Measurements from ENCODE around the gene DKC1.

DKC1 gene

DNA sequence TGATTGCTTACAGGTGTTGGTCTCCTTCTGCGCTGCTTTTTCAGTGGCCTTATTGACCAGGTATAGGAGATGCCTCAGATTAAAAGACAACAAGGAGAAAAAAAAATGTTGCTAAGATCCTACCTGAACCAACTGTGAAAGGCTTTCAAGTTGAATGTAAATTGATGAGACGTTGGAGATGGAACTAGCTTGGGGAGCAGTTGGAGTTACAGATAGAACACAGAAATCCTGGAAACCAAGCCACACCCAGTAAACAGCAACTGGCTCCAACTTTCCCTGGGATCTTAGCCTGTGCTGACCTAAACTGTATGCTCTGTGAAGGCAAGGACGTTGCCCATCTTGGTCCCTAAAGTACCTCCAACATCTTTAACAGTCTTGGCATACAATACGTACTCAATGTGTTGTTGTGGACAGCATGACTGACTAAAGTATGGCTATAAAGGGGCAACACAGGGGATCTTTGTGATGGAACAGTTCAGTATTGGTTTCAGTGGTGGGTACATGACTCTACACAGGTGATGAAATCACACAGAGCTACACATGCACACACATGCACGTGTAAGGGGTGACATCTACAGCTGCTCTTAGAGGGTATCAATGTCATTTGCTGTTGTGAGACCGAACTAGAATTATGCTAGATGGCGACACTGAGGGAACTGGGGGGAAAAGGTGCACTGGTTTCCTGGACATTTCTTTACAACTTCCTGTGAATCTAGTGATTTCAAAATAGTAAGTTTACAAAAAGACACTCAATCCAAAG lies 34.1 kb upstream of the DKC1 start:
- Histone ChIP-seq H3K4me3 (ENCODE audit: low read depth in 1 of 2, low read length in 2 of 2) (no peak overlapping the region), H3K9me3 (ENCODE audit: low read length) (no peaks in the 10 kb centered on the region), H3K27me3 (ENCODE audit: control insufficient read depth in 1 of 2, insufficient read depth in 2 of 2, low read length in 2 of 2) (no peaks in the 10 kb centered on the region), H3K9ac (ENCODE audit: low read length) (no peak overlapping the region), H3K27ac (ENCODE audit: low read depth, low read length) (peak overlapping the region; percentile 6), H3K36me3 (ENCODE audit: insufficient read depth, low read length) (no peaks in the 10 kb centered on the region), H3K4me1 (ENCODE audit: insufficient read depth, low read length) (peaks cover 66% of the 10 kb centered on the region)

DNA sequence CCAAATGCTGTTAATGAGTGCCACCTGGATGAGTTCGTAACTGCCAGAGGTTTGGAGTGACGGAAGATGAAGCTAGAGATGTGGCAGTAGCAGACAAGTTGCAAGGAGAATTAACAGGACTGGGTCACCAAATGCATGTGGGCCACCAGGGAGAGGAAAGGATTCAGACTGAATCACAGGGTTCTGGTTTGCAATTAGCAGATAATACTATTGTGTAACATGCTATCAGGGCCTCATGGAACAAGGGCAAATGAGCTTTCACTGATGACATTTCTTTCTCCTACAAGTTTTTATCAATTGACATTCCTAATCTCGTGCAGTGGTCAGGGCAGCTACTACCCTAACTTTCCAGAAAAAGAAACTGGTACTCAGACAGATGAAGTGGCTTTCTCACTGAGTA lies 33.2 kb upstream of the DKC1 start:
- H3K9me3 ChIP-seq (ENCODE audit: low read length), result no peaks in the 10 kb centered on the region
- H3K36me3 ChIP-seq (ENCODE audit: insufficient read depth, low read length), result no peaks in the 10 kb centered on the region
- no peak overlapping the region for H3K4me3 ChIP-seq (ENCODE audit: low read depth in 1 of 2, low read length in 2 of 2)
- H3K4me1 ChIP-seq (ENCODE audit: insufficient read depth, low read length), result peaks cover 74% of the 10 kb centered on the region
- no peak overlapping the region for H3K9ac ChIP-seq (ENCODE audit: low read length)
- H3K27me3 ChIP-seq (ENCODE audit: control insufficient read depth in 1 of 2, insufficient read depth in 2 of 2, low read length in 2 of 2), result no peaks in the 10 kb centered on the region
- no peak overlapping the region for H3K27ac ChIP-seq (ENCODE audit: low read depth, low read length)

GRCh38 chrX:154730253-154730891 lies 32.3 kb upstream of the DKC1 start:
- Histone ChIP-seq H3K27me3 (ENCODE audit: control insufficient read depth in 1 of 2, insufficient read depth in 2 of 2, low read length in 2 of 2) (no peaks in the 10 kb centered on the region), H3K36me3 (ENCODE audit: insufficient read depth, low read length) (no peaks in the 10 kb centered on the region), H3K4me3 (ENCODE audit: low read depth in 1 of 2, low read length in 2 of 2) (no peak overlapping the region), H3K9ac (ENCODE audit: low read length) (no peak overlapping the region), H3K9me3 (ENCODE audit: low read length) (no peaks in the 10 kb centered on the region), H3K4me1 (ENCODE audit: insufficient read depth, low read length) (peaks cover 84% of the 10 kb centered on the region), H3K27ac (ENCODE audit: low read depth, low read length) (peak overlapping the region; percentile 35)

DNA sequence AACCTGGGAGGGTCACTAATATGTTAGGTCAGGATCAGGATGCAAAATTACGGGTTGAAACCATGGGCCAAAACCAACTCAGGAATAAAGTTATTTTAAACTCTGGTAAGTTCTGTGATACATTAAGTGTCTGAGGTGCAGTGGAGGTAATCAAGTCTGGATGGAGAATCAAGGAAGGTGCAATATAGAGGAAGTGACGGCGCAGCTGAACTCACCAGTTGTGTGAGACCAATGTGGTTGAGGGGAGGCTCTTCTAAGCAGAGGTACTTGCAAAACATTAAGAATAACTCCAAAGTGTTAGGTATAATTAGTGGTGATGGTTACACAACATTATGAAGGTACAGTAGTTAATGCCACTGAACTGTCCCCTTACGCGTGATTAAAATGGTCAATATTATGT lies 31.5 kb upstream of the DKC1 start:
- H3K27ac ChIP-seq (ENCODE audit: low read depth, low read length), result no peak overlapping the region
- H3K4me3 ChIP-seq (ENCODE audit: low read depth in 1 of 2, low read length in 2 of 2), result no peak overlapping the region
- no peaks in the 10 kb centered on the region for H3K36me3 ChIP-seq (ENCODE audit: insufficient read depth, low read length)
- H3K9me3 ChIP-seq (ENCODE audit: low read length), result no peaks in the 10 kb centered on the region
- peaks cover 91% of the 10 kb centered on the region for H3K4me1 ChIP-seq (ENCODE audit: insufficient read depth, low read length)
- H3K9ac ChIP-seq (ENCODE audit: low read length), result no peak overlapping the region
- no peaks in the 10 kb centered on the region for H3K27me3 ChIP-seq (ENCODE audit: control insufficient read depth in 1 of 2, insufficient read depth in 2 of 2, low read length in 2 of 2)

GRCh38 chrX:154731881-154732280 lies 30.8 kb upstream of the DKC1 start:
- Histone ChIP-seq H3K4me3 (ENCODE audit: low read depth in 1 of 2, low read length in 2 of 2) (no peak overlapping the region), H3K4me1 (ENCODE audit: insufficient read depth, low read length) (peaks cover 91% of the 10 kb centered on the region), H3K36me3 (ENCODE audit: insufficient read depth, low read length) (no peaks in the 10 kb centered on the region), H3K27me3 (ENCODE audit: control insufficient read depth in 1 of 2, insufficient read depth in 2 of 2, low read length in 2 of 2) (no peaks in the 10 kb centered on the region), H3K9ac (ENCODE audit: low read length) (no peak overlapping the region), H3K27ac (ENCODE audit: low read depth, low read length) (no peak overlapping the region), H3K9me3 (ENCODE audit: low read length) (no peaks in the 10 kb centered on the region)

- Histone ChIP-seq H3K4me3 (ENCODE audit: low read depth in 1 of 2, low read length in 2 of 2) (no peak overlapping the region), H3K9ac (ENCODE audit: low read length) (no peak overlapping the region), H3K36me3 (ENCODE audit: insufficient read depth, low read length) (no peaks in the 10 kb centered on the region), H3K9me3 (ENCODE audit: low read length) (no peaks in the 10 kb centered on the region), H3K27me3 (ENCODE audit: control insufficient read depth in 1 of 2, insufficient read depth in 2 of 2, low read length in 2 of 2) (no peaks in the 10 kb centered on the region), H3K27ac (ENCODE audit: low read depth, low read length) (no peak overlapping the region), H3K4me1 (ENCODE audit: insufficient read depth, low read length) (peaks cover 91% of the 10 kb centered on the region)
Measured at GRCh38 chrX:154732421-154733065, 30.1 kb upstream of the DKC1 start.

DNA sequence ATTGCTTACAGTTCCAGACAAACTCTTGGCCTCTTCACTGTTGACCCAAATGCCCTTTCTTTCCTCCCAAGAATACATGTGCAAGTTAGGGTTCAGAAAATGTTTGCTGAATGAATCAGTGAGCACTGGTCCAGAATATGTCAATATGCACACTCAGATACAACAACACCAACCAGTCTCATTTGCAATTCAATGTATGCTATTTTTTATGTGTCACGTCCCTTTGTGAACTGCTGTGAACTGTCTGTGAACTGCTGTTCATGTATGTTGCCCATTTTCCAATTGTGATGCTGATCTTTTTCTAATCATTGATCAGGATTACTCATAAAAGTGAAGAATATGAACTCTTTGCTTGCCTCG lies 29.6 kb upstream of the DKC1 start:
- Histone ChIP-seq H3K27me3 (ENCODE audit: control insufficient read depth in 1 of 2, insufficient read depth in 2 of 2, low read length in 2 of 2) (no peaks in the 10 kb centered on the region), H3K36me3 (ENCODE audit: insufficient read depth, low read length) (no peaks in the 10 kb centered on the region), H3K4me3 (ENCODE audit: low read depth in 1 of 2, low read length in 2 of 2) (no peak overlapping the region), H3K9me3 (ENCODE audit: low read length) (no peaks in the 10 kb centered on the region), H3K4me1 (ENCODE audit: insufficient read depth, low read length) (peaks cover 90% of the 10 kb centered on the region), H3K9ac (ENCODE audit: low read length) (no peak overlapping the region), H3K27ac (ENCODE audit: low read depth, low read length) (no peak overlapping the region)

GRCh38 chrX:154734061-154734781 lies 28.4 kb upstream of the DKC1 start:
- Histone ChIP-seq H3K4me3 (ENCODE audit: low read depth in 1 of 2, low read length in 2 of 2) (no peak overlapping the region), H3K36me3 (ENCODE audit: insufficient read depth, low read length) (no peaks in the 10 kb centered on the region), H3K27ac (ENCODE audit: low read depth, low read length) (peak overlapping the region; percentile 45), H3K4me1 (ENCODE audit: insufficient read depth, low read length) (peaks cover 78% of the 10 kb centered on the region), H3K9ac (ENCODE audit: low read length) (no peak overlapping the region), H3K27me3 (ENCODE audit: control insufficient read depth in 1 of 2, insufficient read depth in 2 of 2, low read length in 2 of 2) (no peaks in the 10 kb centered on the region), H3K9me3 (ENCODE audit: low read length) (no peaks in the 10 kb centered on the region)

- H3K4me3 ChIP-seq (ENCODE audit: low read depth in 1 of 2, low read length in 2 of 2), result no peak overlapping the region
- peaks cover 62% of the 10 kb centered on the region for H3K4me1 ChIP-seq (ENCODE audit: insufficient read depth, low read length)
- H3K36me3 ChIP-seq (ENCODE audit: insufficient read depth, low read length), result no peaks in the 10 kb centered on the region
- no peaks in the 10 kb centered on the region for H3K27me3 ChIP-seq (ENCODE audit: control insufficient read depth in 1 of 2, insufficient read depth in 2 of 2, low read length in 2 of 2)
- peak overlapping the region; percentile 4 for H3K27ac ChIP-seq (ENCODE audit: low read depth, low read length)
- H3K9ac ChIP-seq (ENCODE audit: low read length), result no peak overlapping the region
- no peaks in the 10 kb centered on the region for H3K9me3 ChIP-seq (ENCODE audit: low read length)
Measured at GRCh38 chrX:154735695-154736393, 26.8 kb upstream of the DKC1 start.

- no peak overlapping the region for H3K9ac ChIP-seq (ENCODE audit: low read length)
- no peaks in the 10 kb centered on the region for H3K36me3 ChIP-seq (ENCODE audit: insufficient read depth, low read length)
- no peaks in the 10 kb centered on the region for H3K27me3 ChIP-seq (ENCODE audit: control insufficient read depth in 1 of 2, insufficient read depth in 2 of 2, low read length in 2 of 2)
- H3K9me3 ChIP-seq (ENCODE audit: low read length), result no peaks in the 10 kb centered on the region
- H3K4me3 ChIP-seq (ENCODE audit: low read depth in 1 of 2, low read length in 2 of 2), result no peak overlapping the region
- peak overlapping the region; percentile 41 for H3K27ac ChIP-seq (ENCODE audit: low read depth, low read length)
- H3K4me1 ChIP-seq (ENCODE audit: insufficient read depth, low read length), result peaks cover 52% of the 10 kb centered on the region
Measured at GRCh38 chrX:154737136-154737535, 25.5 kb upstream of the DKC1 start.
